A673 (cell line): ENCODE measurements around the gene C1R. TPM values are rescaled to one million over a fixed set of nuclear protein-coding genes. Genes with fewer than 3 reads are reported as not detected.

Source experiments
- BruUV-seq: library from RNA; stranded (reverse); fragments of 400-500 nt; replicated peaks from 2 replicates; lab custom pipeline; 2021; lab: Mats Ljungman, UMichigan
- CTCF ChIA-PET: fragments of 300-600 bp; sonication (Branson Sonifier 250); formaldehyde crosslinking; loops from one replicate; lab custom pipeline; 2022; ENCODE audit warnings: antibody characterized with exemption; lab: Charles Lee
- POLR2A ChIA-PET: fragments of 300-600 bp; sonication (Branson Sonifier 250); formaldehyde crosslinking; loops from one replicate; lab custom pipeline; 2022; ENCODE audit warnings: antibody characterized with exemption; ENCODE audit not compliant: low non-redundant PET; lab: Charles Lee
- DNase-seq: peaks from one replicate; pipeline ENCODE4 v3.0.0-alpha.2; 2015; ENCODE audit warnings: low spot score
- H3K27ac ChIP-seq: fragments of 200-600 bp; sonication (generic); 2 replicates; pipeline ENCODE4 v1.5.1; 2016; ENCODE audit warnings: mixed run types, low read depth, mild to moderate bottlenecking, mixed read lengths, antibody characterized with exemption, low read length; ENCODE audit not compliant: poor library complexity, severe bottlenecking
- H3K27me3 ChIP-seq: fragments of 200-600 bp; sonication (generic); replicated peaks from 2 replicates; pipeline ENCODE4 v1.6.1; 2017; ENCODE audit warnings: mixed run types, low read depth, mild to moderate bottlenecking, mixed read lengths, antibody characterized with exemption, low read length; ENCODE audit not compliant: insufficient read depth, poor library complexity
- H3K36me3 ChIP-seq: fragments of 200-600 bp; sonication (generic); 2 replicates; pipeline ENCODE4 v1.6.1; 2016; ENCODE audit warnings: mixed run types, mild to moderate bottlenecking, mixed read lengths, antibody characterized with exemption, low read length; ENCODE audit not compliant: insufficient read depth, poor library complexity, severe bottlenecking
- H3K4me1 ChIP-seq: fragments of 200-600 bp; sonication (generic); 2 replicates; pipeline ENCODE4 v1.6.1; 2017; ENCODE audit warnings: mixed run types, mild to moderate bottlenecking, mixed read lengths, antibody characterized with exemption, low read length; ENCODE audit not compliant: insufficient read depth, poor library complexity, severe bottlenecking
- H3K4me3 ChIP-seq: fragments of 200-600 bp; sonication (generic); 2 replicates; pipeline ENCODE4 v1.5.1; 2016; ENCODE audit warnings: low read depth, mixed run types, mild to moderate bottlenecking, mixed read lengths, low read length; ENCODE audit not compliant: poor library complexity, severe bottlenecking
- H3K9me3 ChIP-seq: fragments of 200-600 bp; sonication (generic); 2 replicates; pipeline ENCODE4 v1.6.1; 2016; ENCODE audit warnings: mixed run types, low read depth, mild to moderate bottlenecking, mixed read lengths, antibody characterized with exemption, low read length; ENCODE audit not compliant: poor library complexity, severe bottlenecking
- CTCF ChIP-seq: fragments of 300-800, 200-600 bp; sonication (generic); conservative IDR thresholded peaks from 2 replicates; pipeline ENCODE4 v1.5.1; 2017; ENCODE audit warnings: low read depth, mild to moderate bottlenecking, antibody characterized with exemption, low read length, moderate library complexity, mixed read lengths
- EZH2 ChIP-seq: fragments of 200-600 bp; sonication (generic); IDR thresholded peaks from 2 replicates; pipeline ENCODE4 v1.6.1; 2017; ENCODE audit warnings: borderline replicate concordance, low read depth, mild to moderate bottlenecking, mixed read lengths, antibody characterized with exemption, low read length; ENCODE audit not compliant: poor library complexity, severe bottlenecking
- intact Hi-C: fragments of 100-400 bp; cut with micrococcal nuclease; formaldehyde crosslinking; loops from one replicate; pipeline ENCODE4 v1.10.0; 2022; ENCODE audit not compliant: unreplicated experiment
- total RNA-seq: library from RNA; stranded (reverse); gene quantifications from 2 replicates; pipeline ENCODE4 v1.2.3, GENCODE V29; 2021

The C1R gene
- total RNA-seq, 1 experiment from 2014 or later, result 10.9 TPM

- intact Hi-C loops, result no loop called here
- H3K27me3 ChIP-seq, result peaks cover 3% of the 10 kb centered on the region
- H3K4me1 ChIP-seq, result no peaks in the 10 kb centered on the region
- no peaks in the 10 kb centered on the region for H3K9me3 ChIP-seq
- H3K36me3 ChIP-seq, result no peaks in the 10 kb centered on the region
- no peak overlapping the region for H3K4me3 ChIP-seq
- H3K27ac ChIP-seq, result no peak overlapping the region
- POLR2A ChIA-PET, result no interaction called here
- BruUV-seq, result no TSS peak
- CTCF ChIA-PET, result no interaction called here
- TF ChIP-seq EZH2 (no peak), CTCF (no peak)
- no peak for DNase-seq
Observed at GRCh38 chr12:7047306-7047705, 44.9 kb downstream of the C1R start.

- no peaks in the 10 kb centered on the region for H3K4me1 ChIP-seq
- TF ChIP-seq EZH2 (no peak), CTCF (no peak)
- CTCF ChIA-PET, result no interaction called here
- H3K27me3 ChIP-seq, result no peaks in the 10 kb centered on the region
- intact Hi-C loops, result no loop called here
- no peaks in the 10 kb centered on the region for H3K9me3 ChIP-seq
- H3K4me3 ChIP-seq, result no peak overlapping the region
- DNase-seq, result no peak
- POLR2A ChIA-PET, result no interaction called here
- no TSS peak for BruUV-seq
- H3K36me3 ChIP-seq, result no peaks in the 10 kb centered on the region
- no peak overlapping the region for H3K27ac ChIP-seq
Observed at GRCh38 chr12:7046383-7047105, 45.7 kb downstream of the C1R start.

GRCh38 chr12:7045913-7046312, 46.3 kb downstream of the C1R start:
- Histone ChIP-seq H3K9me3 (no peaks in the 10 kb centered on the region), H3K27me3 (no peaks in the 10 kb centered on the region), H3K27ac (no peak overlapping the region), H3K36me3 (no peaks in the 10 kb centered on the region), H3K4me3 (no peak overlapping the region), H3K4me1 (no peaks in the 10 kb centered on the region)
- TF ChIP-seq CTCF, result no peak
- no peak for TF ChIP-seq EZH2
- BruUV-seq, result no TSS peak
- intact Hi-C loops, result no loop called here
- no peak for DNase-seq
- POLR2A ChIA-PET, result no interaction called here
- CTCF ChIA-PET, result no interaction called here
